K562 (cell line): ENCODE data around the gene PROKR1.

Source experiments
- FOXA1 ChIP-seq: fragments of 450-650 bp; IDR thresholded peaks from 2 replicates; pipeline ENCODE4 v1.6.1; 2016; ENCODE audit warnings: mild to moderate bottlenecking, borderline replicate concordance
- MYNN ChIP-seq, 2 experiments: sonication (generic); formaldehyde crosslinking in 1 of 2; IDR thresholded peaks; 2 replicates each; pipeline versions ENCODE4 v1.5.0 to v1.6.1; 2016 to 2020; ENCODE audit warnings: antibody characterized with exemption in 1 of 2, missing genetic modification reagents in 1 of 2
- YY1 ChIP-seq, 3 experiments: IDR thresholded peaks; 2 replicates each; pipeline ENCODE4 v1.6.1; 2011; ENCODE audit warnings: low read length in 2 of 3, mild to moderate bottlenecking in 2 of 3, moderate library complexity in 2 of 3, borderline replicate concordance in 1 of 3, control low read depth in 1 of 3, low read depth in 1 of 3; ENCODE audit not compliant: insufficient read depth in 3 of 3, insufficient replicate concordance in 2 of 3, control insufficient read depth in 1 of 3, insufficient read length in 1 of 3; ENCODE audit errors: extremely low read depth in 1 of 3

- TF ChIP-seq MYNN (IDR thresholded peaks at IDR 0.05) (no peak), MYNN (CRISPR knock-in tag; IDR thresholded peaks at IDR 0.05) (no peak), FOXA1 (no peak), YY1 (IDR thresholded peaks at IDR 0.05; ENCODE audit: borderline replicate concordance in 1 of 3, control insufficient read depth in 1 of 3, extremely low read depth in 1 of 3, insufficient read depth in 3 of 3, insufficient read length in 1 of 3, insufficient replicate concordance in 2 of 3, low read depth in 1 of 3, low read length in 2 of 3) (no peak)
Observed at GRCh38 chr2:68686178-68686577, 42.8 kb downstream of the PROKR1 start.
